ENCODE results near the gene VPS13D. TPM values are rescaled to one million over a fixed set of nuclear protein-coding genes. Genes with fewer than 3 reads are reported as not detected.

VPS13D gene
- total and polyA plus RNA-seq, 2 of the 4 experiments (the other 2 are of a cell fraction): 9.0 to 16.3 TPM

- ATAC-seq (ENCODE audit: low read depth) (no peak), DNase-seq (peak; percentile 43)
- no peaks in the 10 kb centered on the region for H4K20me1 ChIP-seq (ENCODE audit: insufficient read depth, low read length)
- POLR2A ChIA-PET (ENCODE audit: unreplicated experiment): no interaction called here
- H3K4ac ChIP-seq (ENCODE audit: low read depth, low read length): peak overlapping the region; percentile 67
- no peak overlapping the region for H3K27ac ChIP-seq (ENCODE audit: insufficient read depth, low read length)
- no peak overlapping the region for H3K4me2 ChIP-seq (ENCODE audit: low read depth, low read length)
- H3K9me1 ChIP-seq (ENCODE audit: insufficient read depth, low read length): peaks cover 9% of the 10 kb centered on the region; the same call in 1 of the 2 replicates
- dilution Hi-C loops (cut with HindIII; ENCODE audit: low sequenced_read_pairs, unreplicated experiment) (no loop called here), in situ Hi-C loops (cut with MboI; ENCODE audit: low sequenced_read_pairs) (no loop called here), intact Hi-C loops (cut with micrococcal nuclease) (no loop called here)
- no TSS peak for BruUV-seq (replicated peaks)
- H2AK9ac ChIP-seq (replicated peaks; ENCODE audit: low read depth, low read length, poor library complexity): peak overlapping the region; percentile 21
- peak overlapping the region; percentile 73; the same call in 2 of the 3 replicates for H2BK15ac ChIP-seq (ENCODE audit: low read depth, low read length)
- H2AK5ac ChIP-seq (ENCODE audit: low read depth, low read length): peak overlapping the region; percentile 84
- H3K9ac ChIP-seq (ENCODE audit: low read depth, low read length): no peak overlapping the region
- peaks cover 25% of the 10 kb centered on the region for H3K4me1 ChIP-seq (ENCODE audit: control insufficient read depth, insufficient read depth, low read length)
- TF ChIP-seq RFX5 (IDR thresholded peaks at IDR 0.05; ENCODE audit: low read depth, low read length): no peak
- TF ChIP-seq, protein P1, sequence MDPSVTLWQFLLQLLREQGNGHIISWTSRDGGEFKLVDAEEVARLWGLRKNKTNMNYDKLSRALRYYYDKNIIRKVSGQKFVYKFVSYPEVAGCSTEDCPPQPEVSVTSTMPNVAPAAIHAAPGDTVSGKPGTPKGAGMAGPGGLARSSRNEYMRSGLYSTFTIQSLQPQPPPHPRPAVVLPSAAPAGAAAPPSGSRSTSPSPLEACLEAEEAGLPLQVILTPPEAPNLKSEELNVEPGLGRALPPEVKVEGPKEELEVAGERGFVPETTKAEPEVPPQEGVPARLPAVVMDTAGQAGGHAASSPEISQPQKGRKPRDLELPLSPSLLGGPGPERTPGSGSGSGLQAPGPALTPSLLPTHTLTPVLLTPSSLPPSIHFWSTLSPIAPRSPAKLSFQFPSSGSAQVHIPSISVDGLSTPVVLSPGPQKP (IDR thresholded peaks at IDR 0.05; ENCODE audit: borderline replicate concordance, low read depth, low read length): no peak
- no peak overlapping the region; the same call in none of the 2 replicates for H3K14ac ChIP-seq (replicated peaks; ENCODE audit: low read depth, low read length)
- CTCF ChIA-PET: no interaction called here
- H3K18ac ChIP-seq (ENCODE audit: low read depth, low read length): peak overlapping the region; percentile 30; the same call in 1 of the 2 replicates
- H3K4me3 ChIP-seq (ENCODE audit: insufficient read depth, low read depth, low read length): no peak overlapping the region
- peak overlapping the region; percentile 43 to 76; a peak in 2 of 4 replicates for H4K8ac ChIP-seq (ENCODE audit: low read depth in 2 of 2, low read length in 2 of 2)
- peaks cover 9 to 17% of the 10 kb centered on the region in 2 experiments; a peak in 3 of 4 replicates for H3K79me1 ChIP-seq (ENCODE audit: low read depth in 1 of 2, low read length in 2 of 2)
- H4K91ac ChIP-seq (ENCODE audit: insufficient read depth, low read depth, low read length): peak overlapping the region; percentile 43
- peaks cover 2% of the 10 kb centered on the region; the same call in 1 of the 2 replicates for H3K36me3 ChIP-seq (ENCODE audit: control insufficient read depth, insufficient read depth, low read length)
- no peaks in the 10 kb centered on the region for H3K27me3 ChIP-seq (ENCODE audit: control insufficient read depth, insufficient read depth, low read length)
- H3K9me3 ChIP-seq (ENCODE audit: control insufficient read depth, insufficient read depth, low read length): no peaks in the 10 kb centered on the region
- 89% methylated on average over 5 of the region's 8 CpGs; no CpG with 5 or more reads in 1 of the 2 experiments for WGBS, 2 experiments (ENCODE audit: extremely low coverage in 2 of 2, insufficient read length in 1 of 2)
- H3K56ac ChIP-seq (ENCODE audit: extremely low read depth, insufficient read depth, low read length): no peak overlapping the region
- H2BK20ac ChIP-seq (ENCODE audit: low read depth, low read length): 0 out of 2 replicates have a peak overlapping the region, but pooled peaks have one; percentile 54
- peak overlapping the region; percentile 32; the same call in 1 of the 2 replicates for H4K5ac ChIP-seq (ENCODE audit: low read depth, low read length)
- H2AFZ ChIP-seq (replicated peaks; ENCODE audit: low read length, poor library complexity): no peak overlapping the region
- peak overlapping the region; percentile 37; the same call in 1 of the 2 replicates for H3K23ac ChIP-seq (ENCODE audit: low read depth, low read length)
- peak overlapping the region; percentile 66 for H2BK120ac ChIP-seq (ENCODE audit: low read depth, low read length)
- H2BK5ac ChIP-seq (ENCODE audit: low read depth, low read length, poor library complexity, severe bottlenecking): peak overlapping the region; percentile 47
Measured at GRCh38 chr1:12435639-12436344, 206.0 kb downstream of the VPS13D start.
